ENCODE measurements around the gene KIAA1958. TPM values are rescaled to one million over a fixed set of nuclear protein-coding genes. Genes with fewer than 3 reads are reported as not detected.

Gene KIAA1958
- total RNA-seq, 4 donors from 2014 or later = 2.0 to 6.0 (median 4.8) TPM

GRCh38 chr9:112608851-112609250, 122.2 kb downstream of the KIAA1958 start:
- DNase-seq (ENCODE audit: low spot score) = no peak
- no peak for TF ChIP-seq CTCF (IDR thresholded peaks at IDR 0.05)
- no peak for ATAC-seq (ENCODE audit: low FRiP score)

GRCh38 chr9:112615584-112616266, 129.1 kb downstream of the KIAA1958 start:
- ATAC-seq (ENCODE audit: low FRiP score) (no peak), DNase-seq (ENCODE audit: low spot score) (no peak)
- TF ChIP-seq CTCF (IDR thresholded peaks at IDR 0.05) = no peak

- ATAC-seq (ENCODE audit: low FRiP score) (no peak), DNase-seq (ENCODE audit: low spot score) (no peak)
- no peak for TF ChIP-seq CTCF (IDR thresholded peaks at IDR 0.05)
Measured at GRCh38 chr9:112617371-112617770, 130.7 kb downstream of the KIAA1958 start.

- DNase-seq (ENCODE audit: low spot score) (no peak), ATAC-seq (ENCODE audit: low FRiP score) (no peak)
- TF ChIP-seq CTCF (IDR thresholded peaks at IDR 0.05) = no peak
Measured at GRCh38 chr9:112618385-112619009, 131.9 kb downstream of the KIAA1958 start.

GRCh38 chr9:112620388-112620787, 133.8 kb downstream of the KIAA1958 start:
- TF ChIP-seq CTCF (IDR thresholded peaks at IDR 0.05) = no peak
- no peak for DNase-seq (ENCODE audit: low spot score)

GRCh38 chr9:112621018-112621655, 134.5 kb downstream of the KIAA1958 start:
- ATAC-seq (ENCODE audit: low FRiP score) (no peak), DNase-seq (ENCODE audit: low spot score) (no peak)
- TF ChIP-seq CTCF (IDR thresholded peaks at IDR 0.05) = no peak

More at GRCh38 chr9:112620388-112620787, 133.8 kb downstream of the KIAA1958 start:
- ATAC-seq (ENCODE audit: low FRiP score) = no peak

Measured in omental fat pad (tissue), 4 donors.